Measurements from ENCODE around the gene ZFP36.
"Not testable (repeated sequence)": the region's sequence is repeated elsewhere in the genome, so short reads cannot be mapped to it uniquely, and the experiment has no call there.

The ZFP36 gene

GRCh38 chr19:39435499-39436349 lies 29.1 kb downstream of the ZFP36 start, which contains the start of gene RPS16:
Gene RPS16, minus strand, starts transcription at chr19:39435949. Its CDS starts 54 bp downstream, at chr19:39435895.
- peak; percentile 48 for FAIRE-seq
- DNase-seq (ENCODE audit: insufficient read length, low spot score), result peak; percentile 89

GRCh38 chr19:39436350-39436716 lies 29.7 kb downstream of the ZFP36 start:
- FAIRE-seq (no peak), DNase-seq (ENCODE audit: insufficient read length, low spot score) (no peak)

- no peak for FAIRE-seq
- no peak for DNase-seq (ENCODE audit: insufficient read length, low spot score)
Measured at GRCh38 chr19:39438270-39438934, 31.8 kb downstream of the ZFP36 start.

DNA sequence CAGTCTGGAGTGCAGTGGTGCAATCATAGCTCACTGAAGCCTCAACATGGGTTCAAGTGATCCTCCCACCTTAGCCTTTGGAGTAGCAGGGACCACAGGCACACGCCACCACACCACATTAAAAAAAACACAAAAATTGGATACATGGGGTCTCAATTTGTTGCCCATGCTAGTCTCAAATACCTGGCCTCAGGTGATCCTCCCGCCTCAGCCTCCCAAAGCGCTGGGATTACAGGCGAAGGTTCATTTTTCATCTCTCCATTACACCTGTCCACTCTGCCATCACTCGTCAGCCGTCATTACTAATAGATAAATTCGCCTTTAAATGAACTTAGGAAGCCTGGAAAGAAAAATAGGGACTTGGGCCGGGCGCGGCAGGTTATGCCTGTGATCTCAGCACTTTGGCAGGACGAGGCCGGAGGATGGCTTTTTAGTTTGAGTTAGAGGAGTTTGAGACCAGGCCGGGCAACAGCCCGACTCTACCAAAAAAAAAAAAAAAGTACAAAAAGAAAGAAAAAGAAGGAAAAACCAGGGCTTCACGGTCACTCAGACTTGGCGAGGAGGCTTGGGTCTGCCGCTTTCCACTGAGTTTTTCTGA lies 38.0 kb downstream of the ZFP36 start:
- FAIRE-seq (no peak), DNase-seq (ENCODE audit: insufficient read length, low spot score) (no peak)

GRCh38 chr19:39445196-39446111 lies 38.8 kb downstream of the ZFP36 start, which contains the start of gene SUPT5H:
Gene SUPT5H, plus strand, starts transcription at chr19:39445582. Its CDS starts 309 bp downstream, at chr19:39445891.
- FAIRE-seq (peak; percentile 79), DNase-seq (ENCODE audit: insufficient read length, low spot score) (peak; percentile 99)

DNA sequence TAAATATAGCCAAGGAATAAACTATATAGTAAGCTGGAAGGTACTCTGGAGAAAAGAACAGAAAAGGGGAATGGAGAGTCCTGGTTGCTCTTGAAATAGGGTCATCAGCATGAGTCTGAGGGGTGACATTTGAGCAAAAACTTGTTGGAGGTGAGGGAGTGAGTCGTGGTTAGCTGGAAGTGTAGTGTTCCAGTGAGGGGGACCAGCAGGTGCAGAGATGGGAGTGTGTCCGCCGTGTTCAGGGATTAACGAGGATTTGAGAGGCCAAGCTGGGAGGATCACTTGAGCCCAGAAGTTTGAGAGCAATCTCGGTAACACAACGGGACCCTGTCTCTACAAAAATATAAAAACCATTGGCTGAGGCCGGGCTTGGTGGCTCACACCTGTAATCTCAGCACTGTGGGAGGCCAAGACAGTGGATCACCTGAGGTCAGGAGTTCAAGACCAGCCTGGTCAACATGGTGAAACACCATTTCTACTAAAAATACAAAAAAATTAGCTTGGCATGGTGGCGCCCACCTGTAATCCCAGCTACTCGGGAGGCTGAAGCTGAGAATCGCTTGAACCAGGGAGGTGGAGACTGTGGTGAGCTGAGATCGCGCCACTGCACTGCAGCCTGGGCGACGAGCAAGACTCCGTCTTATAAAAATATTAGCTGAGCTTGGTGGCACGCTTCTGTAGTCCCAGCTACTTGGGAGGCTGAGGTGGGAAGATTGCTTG lies 39.9 kb downstream of the ZFP36 start:
- DNase-seq (ENCODE audit: insufficient read length, low spot score) (no peak), FAIRE-seq (no peak)

GRCh38 chr19:39448271-39448670 lies 41.6 kb downstream of the ZFP36 start:
- no peak for DNase-seq (ENCODE audit: insufficient read length, low spot score)
- FAIRE-seq, result no peak

- FAIRE-seq (no peak), DNase-seq (ENCODE audit: insufficient read length, low spot score) (no peak)
Measured at GRCh38 chr19:39449116-39449797, 42.6 kb downstream of the ZFP36 start.

GRCh38 chr19:39451257-39451656 lies 44.6 kb downstream of the ZFP36 start:
- DNase-seq (ENCODE audit: insufficient read length, low spot score); FAIRE-seq: not testable (repeated sequence)
